B cell (primary cell): ENCODE results near the gene EMP1. TPM values are rescaled to one million over a fixed set of nuclear protein-coding genes. Genes with fewer than 3 reads are reported as not detected.

ENCODE experiments used
- ATAC-seq: fragments of 200-7000 bp; cut with Tn5 transposase; one replicate; pipeline ENCODE4 v1.10.0; 2021; ENCODE audit warnings: low read depth, mild to moderate bottlenecking, moderate number of reproducible peaks, moderate library complexity
- CTCF ChIA-PET: fragments of 350-600 bp; sonication (Branson Sonifier 250); formaldehyde crosslinking; loops from one replicate; lab custom pipeline; 2021; ENCODE audit warnings: antibody characterized with exemption, inconsistent platforms; lab: Charles Lee
- POLR2A ChIA-PET: fragments of 350-600 bp; sonication (Branson Sonifier 250); formaldehyde crosslinking; loops from one replicate; lab custom pipeline; 2021; ENCODE audit warnings: antibody characterized with exemption; lab: Charles Lee
- DNase-seq: peaks from one replicate; pipeline ENCODE4 v3.0.0; 2013
- H2AFZ ChIP-seq: 2 replicates; pipeline ENCODE4 v1.6.1; 2012; ENCODE audit warnings: mild to moderate bottlenecking, low read depth, low read length; ENCODE audit not compliant: insufficient read depth, poor library complexity, severe bottlenecking
- H3K27ac ChIP-seq, 2 donors: 1 replicate in 1 of 2; 2 replicates in 1 of 2; pipeline ENCODE4 v1.5.1; 2012 to 2013; ENCODE audit warnings: low read length in 2 of 2, mild to moderate bottlenecking in 2 of 2, moderate library complexity in 1 of 2
- H3K27me3 ChIP-seq, 4 experiments: fragments of 200-600 bp in 1 of 4; sonication (generic) in 1 of 4; replicated peaks in 1 of 4; 1 replicate in 2 of 4; 2 replicates in 2 of 4; pipeline versions ENCODE4 v1.6.1 to v1.7.0; 2013 to 2016; ENCODE audit warnings: low read length in 3 of 4, mild to moderate bottlenecking in 2 of 4, mixed read lengths in 1 of 4, moderate library complexity in 1 of 4; ENCODE audit not compliant: insufficient read depth in 4 of 4, control insufficient read depth in 3 of 4; ENCODE audit errors: control extremely low read depth in 1 of 4
- H3K36me3 ChIP-seq, 2 experiments: replicated peaks in 1 of 2; 1 replicate in 1 of 2; 2 replicates in 1 of 2; pipeline versions ENCODE4 v1.6.1 to v1.7.1; 2013; ENCODE audit warnings: low read length in 1 of 2; ENCODE audit not compliant: insufficient read depth in 2 of 2, control insufficient read depth in 1 of 2; ENCODE audit errors: control extremely low read depth in 1 of 2, extremely low read depth in 1 of 2
- H3K4me1 ChIP-seq, 2 donors: fragments of 200-600 bp in 1 of 2; sonication (generic) in 1 of 2; 1 replicate in 1 of 2; 2 replicates in 1 of 2; pipeline versions ENCODE4 v1.5.1 to v1.6.1; 2013 to 2017; ENCODE audit warnings: low read length in 2 of 2; ENCODE audit not compliant: control insufficient read depth in 2 of 2, insufficient read depth in 2 of 2
- H3K4me2 ChIP-seq: replicated peaks from 2 replicates; pipeline ENCODE3; 2012; ENCODE audit warnings: mild to moderate bottlenecking, low read depth, low read length; ENCODE audit not compliant: poor library complexity, severe bottlenecking
- H3K4me3 ChIP-seq, 5 experiments: fragments of 200-600 bp in 1 of 5; sonication (generic) in 1 of 5; 1 replicate in 3 of 5; 2 replicates in 2 of 5; pipeline versions ENCODE4 v1.5.1 to v1.7.0; 2011 to 2016; ENCODE audit warnings: low read length in 4 of 5, mild to moderate bottlenecking in 4 of 5, low read depth in 2 of 5, control low read depth in 1 of 5, moderate library complexity in 1 of 5; ENCODE audit not compliant: insufficient read depth in 1 of 5; ENCODE audit errors: control extremely low read depth in 1 of 5, extremely low read depth in 1 of 5
- H3K79me2 ChIP-seq: fragments of 200-600 bp; sonication (generic); one replicate; pipeline ENCODE4 v1.6.0; 2016; ENCODE audit warnings: low read length; ENCODE audit not compliant: control insufficient read depth, insufficient read depth
- H3K9ac ChIP-seq: fragments of 200-600 bp; sonication (generic); 2 replicates; pipeline ENCODE4 v1.6.1; 2017; ENCODE audit warnings: mild to moderate bottlenecking, low read length, moderate library complexity
- H3K9me3 ChIP-seq, 3 donors: one replicate each; pipeline versions ENCODE4 v1.6.1 to v1.7.1; 2013; ENCODE audit warnings: low read length in 2 of 3; ENCODE audit not compliant: control insufficient read depth in 2 of 3, insufficient read depth in 1 of 3; ENCODE audit errors: control extremely low read depth in 1 of 3
- H4K20me1 ChIP-seq: 2 replicates; pipeline ENCODE4 v1.6.0; 2012; ENCODE audit warnings: mild to moderate bottlenecking, low read length; ENCODE audit not compliant: insufficient read depth, control insufficient read depth, poor library complexity, severe bottlenecking
- H3K27ac Mint-ChIP-seq: one replicate; pipeline ENCODE4 v1.8.0; 2021; ENCODE audit warnings: mixed read lengths
- H3K27me3 Mint-ChIP-seq: one replicate; pipeline ENCODE4 v1.8.0; 2021; ENCODE audit warnings: mixed read lengths
- H3K4me1 Mint-ChIP-seq: one replicate; pipeline ENCODE4 v1.8.0; 2021; ENCODE audit warnings: mixed read lengths
- H3K4me3 Mint-ChIP-seq: one replicate; pipeline ENCODE4 v1.8.0; 2021; ENCODE audit warnings: mixed read lengths
- H3K9me3 Mint-ChIP-seq: one replicate; pipeline ENCODE4 v1.8.0; 2022; ENCODE audit warnings: mixed read lengths; ENCODE audit not compliant: insufficient read depth
- CTCF ChIP-seq: fragments of 200-600 bp; IDR thresholded peaks from one replicate; pipeline ENCODE4 v1.8.0; 2022; ENCODE audit warnings: antibody characterized with exemption, mild to moderate bottlenecking
- EZH2 ChIP-seq: IDR thresholded peaks from 2 replicates; pipeline ENCODE4 v1.6.1; 2012; ENCODE audit warnings: borderline replicate concordance, low read depth, mild to moderate bottlenecking, moderate library complexity, low read length; ENCODE audit not compliant: insufficient read depth, poor library complexity, severe bottlenecking
- WGBS: methylation state at CpG from one replicate; pipeline ENCODE4 v1.1.5; 2013; ENCODE audit warnings: missing lambda C conversion rate; ENCODE audit not compliant: insufficient coverage; 5-methylcytosine and 5-hydroxymethylcytosine counted together
- intact Hi-C: fragments of 100-400 bp; cut with micrococcal nuclease; formaldehyde crosslinking; loops from one replicate; pipeline ENCODE4 v1.10.0; 2022
- polyA plus RNA-seq: library from polyadenylated mRNA; depleted of rRNA; stranded (reverse); fragments of >200 nt; gene quantifications from 2 replicates; pipeline ENCODE4 v1.2.3, GENCODE V29; 2012
- total RNA-seq, 2 donors: library from RNA; stranded (reverse); fragments of 120-200 nt in 1 of 2; gene quantifications; 1 replicate in 1 of 2; 2 replicates in 1 of 2; pipeline versions ENCODE4 v1.2.3 to v1.2.4, GENCODE V29; 2013 to 2022

The EMP1 gene
- total and polyA plus RNA-seq, 2 donors (not counting 1 experiment from before 2014, with no cell fraction given) = 0.07 to 0.64 TPM

- Histone ChIP-seq H3K4me3 (no peak overlapping the region), H3K36me3 (no peaks in the 10 kb centered on the region), H3K79me2 (no peaks in the 10 kb centered on the region), H3K4me2 (no peak overlapping the region), H3K27me3 (peaks cover 0 to 7% (median 1%) of the 10 kb centered on the region in 4 experiments), H3K9me3 (no peaks in the 10 kb centered on the region), H3K4me1 (peaks cover 15 to 19% of the 10 kb centered on the region in 2 donors), H3K27ac (no peak overlapping the region), H2AFZ (no peak overlapping the region), H4K20me1 (no peaks in the 10 kb centered on the region), H3K9ac (no peak overlapping the region)
- no peak overlapping the region for H3K27ac Mint-ChIP-seq
- no peak for ATAC-seq
- H3K27me3 Mint-ChIP-seq = peaks cover 57% of the 10 kb centered on the region
- TF ChIP-seq CTCF (no peak), EZH2 (no peak)
- H3K4me1 Mint-ChIP-seq = peaks cover 29% of the 10 kb centered on the region
- POLR2A ChIA-PET = no interaction called here
- no peak for DNase-seq
- CTCF ChIA-PET = interaction anchor here (1.1 kb wide), 1 partner anchor 278 kb away, joined by 4 read pairs; no protein-coding TSS in a partner anchor
- H3K4me3 Mint-ChIP-seq = no peak overlapping the region
- WGBS = 81% methylated on average over 2 of the region's 6 CpGs
- H3K9me3 Mint-ChIP-seq = no peaks in the 10 kb centered on the region
- intact Hi-C loops = loop anchor here (5.0 kb wide), 1 partner anchor 32 kb away; no protein-coding TSS in a partner anchor
These were observed 2.0 kb upstream of the EMP1 start for GRCh38 chr12:13194401-13195110.

DNA sequence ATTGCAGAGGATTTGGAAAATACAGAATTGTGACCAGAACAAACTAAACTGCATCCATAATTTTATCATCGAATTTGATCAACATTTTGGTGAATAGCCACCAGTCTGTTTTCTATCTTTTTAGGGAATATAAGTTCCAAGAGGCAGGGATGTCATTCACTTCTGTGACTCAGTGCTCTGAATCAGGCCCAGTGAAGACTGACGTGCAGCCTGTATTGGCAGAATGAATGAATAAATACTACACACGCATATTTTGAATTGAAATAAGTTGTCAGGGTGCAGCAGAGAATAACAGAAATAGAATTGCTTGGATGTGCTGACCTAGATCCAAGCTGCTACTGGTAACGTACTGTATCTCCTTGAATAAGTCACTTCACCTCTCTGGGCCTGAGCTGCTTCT is 1.3 kb upstream of the EMP1 start:
- H3K27me3 ChIP-seq = peaks cover 0 to 11% (median 1%) of the 10 kb centered on the region in 4 experiments
- no peaks in the 10 kb centered on the region for H3K79me2 ChIP-seq
- no peaks in the 10 kb centered on the region for H3K36me3 ChIP-seq
- no peaks in the 10 kb centered on the region for H3K9me3 Mint-ChIP-seq
- no peak overlapping the region for H3K9ac ChIP-seq
- peaks cover 15 to 19% of the 10 kb centered on the region in 2 donors for H3K4me1 ChIP-seq
- H3K4me1 Mint-ChIP-seq = peaks cover 30% of the 10 kb centered on the region
- H3K27ac Mint-ChIP-seq = peak overlapping the region; percentile 10
- H3K27me3 Mint-ChIP-seq = peaks cover 58% of the 10 kb centered on the region
- ChIA-PET POLR2A (no interaction called here), CTCF (interaction anchor here (0.9 to 1.6 kb wide), 2 partner anchors 17 to 459 kb away, joined by 3 to 6 read pairs; no protein-coding TSS in a partner anchor)
- H3K9me3 ChIP-seq = no peaks in the 10 kb centered on the region
- no peak for DNase-seq
- H3K4me3 Mint-ChIP-seq = no peak overlapping the region
- H3K27ac ChIP-seq = no peak overlapping the region
- no peak for ATAC-seq
- H2AFZ ChIP-seq = no peak overlapping the region
- H4K20me1 ChIP-seq = no peaks in the 10 kb centered on the region
- no peak overlapping the region for H3K4me2 ChIP-seq
- WGBS = 100% methylated on average over 2 of the region's 4 CpGs
- no peak overlapping the region for H3K4me3 ChIP-seq
- intact Hi-C loops = loop anchor here (5.0 kb wide), 1 partner anchor 33 kb away; no protein-coding TSS in a partner anchor
- TF ChIP-seq CTCF = no peak
- no peak for TF ChIP-seq EZH2
